HEK293 (cell line): ENCODE measurements around the gene ME2.

Experiments used
- CTCF ChIA-PET: fragments of 350-600 bp; formaldehyde crosslinking; extraction: SDS; loops from one replicate; lab custom pipeline; 2021; ENCODE audit warnings: antibody characterized with exemption; lab: Yijun Ruan, JAX
- POLR2A ChIA-PET: fragments of 300-600 bp; formaldehyde crosslinking; extraction: SDS; loops from one replicate; lab custom pipeline; 2020; ENCODE audit warnings: antibody characterized with exemption, inconsistent platforms; lab: Yijun Ruan, JAX
- H3K27ac ChIP-seq: fragments of 200-500 bp; sonication (Bioruptor generic); 2 replicates; pipeline ENCODE4 v1.5.1; 2014; ENCODE audit warnings: low read depth, low read length, control low read depth, inconsistent platforms; ENCODE audit errors: extremely low read depth
- H3K36me3 ChIP-seq, 2 experiments: fragments of 200-500 bp in 1 of 2; sonication (Bioruptor generic) in 1 of 2; 1 replicate in 1 of 2; 2 replicates in 1 of 2; pipeline ENCODE4 v1.5.1; 2014 to 2017; ENCODE audit warnings: inconsistent platforms in 2 of 2, low read length in 2 of 2; ENCODE audit not compliant: control insufficient read depth in 2 of 2, insufficient read depth in 1 of 2
- H3K4me1 ChIP-seq: fragments of 200-500 bp; sonication (Bioruptor generic); 2 replicates; pipeline ENCODE4 v1.5.1; 2014; ENCODE audit warnings: mild to moderate bottlenecking, low read length, inconsistent platforms; ENCODE audit not compliant: control insufficient read depth, insufficient read depth
- H3K4me3 ChIP-seq: 2 replicates; pipeline ENCODE4 v1.5.1; 2011; ENCODE audit warnings: low read depth, mild to moderate bottlenecking, control low read depth, low read length, moderate library complexity
- H3K9me3 ChIP-seq: fragments of 200-500 bp; sonication (Bioruptor generic); 2 replicates; pipeline ENCODE4 v1.5.1; 2014; ENCODE audit warnings: low read depth, low read length, inconsistent platforms; ENCODE audit not compliant: control insufficient read depth, insufficient read depth
- BCL11B ChIP-seq: fragments of 450-650 bp; formaldehyde crosslinking; IDR thresholded peaks from 2 replicates; pipeline ENCODE4 v1.5.1; 2016; ENCODE audit warnings: low read depth, missing biosample characterization, missing genetic modification characterization
- CTCF ChIP-seq: fragments of 450-650 bp; formaldehyde crosslinking; IDR thresholded peaks from 2 replicates; pipeline ENCODE4 v1.5.1; 2016; ENCODE audit warnings: missing biosample characterization, missing genetic modification characterization
- FEZF1 ChIP-seq: fragments of 450-650 bp; formaldehyde crosslinking; IDR thresholded peaks from 2 replicates; pipeline ENCODE4 v1.5.1; 2016; ENCODE audit warnings: missing biosample characterization, missing genetic modification characterization
- MEIS1 ChIP-seq: sonication (generic); formaldehyde crosslinking; IDR thresholded peaks from 2 replicates; pipeline ENCODE4 v1.8.1; 2022; ENCODE audit warnings: missing genetic modification reagents, mild to moderate bottlenecking, borderline replicate concordance
- OVOL3 ChIP-seq: fragments of 450-650 bp; formaldehyde crosslinking; IDR thresholded peaks from 2 replicates; pipeline ENCODE4 v1.5.1; 2016; ENCODE audit warnings: missing biosample characterization, missing genetic modification characterization
- SCRT2 ChIP-seq: fragments of 450-650 bp; formaldehyde crosslinking; IDR thresholded peaks from 2 replicates; pipeline ENCODE4 v1.5.1; 2016; ENCODE audit warnings: missing biosample characterization, missing genetic modification characterization
- ZBTB10 ChIP-seq: fragments of 450-650 bp; formaldehyde crosslinking; IDR thresholded peaks from 2 replicates; pipeline ENCODE4 v1.5.1; 2016; ENCODE audit warnings: missing biosample characterization, missing genetic modification characterization
- ZBTB17 ChIP-seq: fragments of 450-650 bp; formaldehyde crosslinking; IDR thresholded peaks from 2 replicates; pipeline ENCODE4 v1.5.1; 2016; ENCODE audit warnings: missing biosample characterization, missing genetic modification characterization
- ZNF16 ChIP-seq: fragments of 450-650 bp; formaldehyde crosslinking; IDR thresholded peaks from 2 replicates; pipeline ENCODE4 v1.5.1; 2016; ENCODE audit warnings: low read depth, missing biosample characterization, missing genetic modification characterization
- ZNF26 ChIP-seq: fragments of 450-650 bp; formaldehyde crosslinking; IDR thresholded peaks from 2 replicates; pipeline ENCODE4 v1.5.1; 2016; ENCODE audit warnings: missing biosample characterization, missing genetic modification characterization
- ZNF391 ChIP-seq: fragments of 450-650 bp; formaldehyde crosslinking; IDR thresholded peaks from 2 replicates; pipeline ENCODE4 v1.5.1; 2016; ENCODE audit warnings: low read depth, missing biosample characterization, missing genetic modification characterization, borderline replicate concordance
- ZNF626 ChIP-seq: fragments of 450-650 bp; sonication (Bioruptor Pico); formaldehyde crosslinking; IDR thresholded peaks from 2 replicates; pipeline ENCODE4 v1.5.1; 2018; ENCODE audit warnings: missing biosample characterization, missing genetic modification characterization, inconsistent platforms
- ZNF654 ChIP-seq: fragments of 450-650 bp; formaldehyde crosslinking; IDR thresholded peaks from 2 replicates; pipeline ENCODE4 v1.5.1; 2016; ENCODE audit warnings: low read depth, missing biosample characterization, missing genetic modification characterization
- ZNF692 ChIP-seq: fragments of 450-650 bp; formaldehyde crosslinking; IDR thresholded peaks from 2 replicates; pipeline ENCODE4 v1.5.1; 2016; ENCODE audit warnings: missing biosample characterization, missing genetic modification characterization
- ZNF704 ChIP-seq: fragments of 450-650 bp; formaldehyde crosslinking; IDR thresholded peaks from 2 replicates; pipeline ENCODE4 v1.5.1; 2016; ENCODE audit warnings: missing biosample characterization, missing genetic modification characterization
- ZSCAN4 ChIP-seq: fragments of 450-650 bp; formaldehyde crosslinking; IDR thresholded peaks from 2 replicates; pipeline ENCODE4 v1.5.1; 2017; ENCODE audit warnings: missing biosample characterization, missing genetic modification characterization

The ME2 gene

GRCh38 chr18:50866765-50867164, 12.2 kb upstream of the ME2 start:
- H3K9me3 ChIP-seq = no peaks in the 10 kb centered on the region
- H3K4me3 ChIP-seq = no peak overlapping the region
- H3K27ac ChIP-seq = no peak overlapping the region
- peaks cover 7% of the 10 kb centered on the region for H3K4me1 ChIP-seq
- ChIA-PET CTCF (interaction anchor here (0.7 to 1.7 kb wide), 16 partner anchors 10 to 455 kb away, joined by 3 to 12 read pairs (median 4); no protein-coding TSS in a partner anchor), POLR2A (interaction anchor here (1.0 kb wide), 1 partner anchor 12 kb away, joined by 4 read pairs; the partner anchor contains the start of gene ME2)
- TF ChIP-seq ZSCAN4 (tag by site-specific recombination) (no peak), OVOL3 (tag by site-specific recombination) (no peak), CTCF (tag by site-specific recombination) (no peak), ZNF704 (no peak), ZNF654 (tag by site-specific recombination) (peak; percentile 56), MEIS1 (CRISPR knock-in tag) (no peak), ZNF26 (tag by site-specific recombination) (no peak), SCRT2 (peak; percentile 87)
- no peaks in the 10 kb centered on the region for H3K36me3 ChIP-seq

GRCh38 chr18:50869150-50869549, 9.8 kb upstream of the ME2 start:
- no peaks in the 10 kb centered on the region for H3K9me3 ChIP-seq
- H3K36me3 ChIP-seq = no peaks in the 10 kb centered on the region
- H3K4me3 ChIP-seq = no peak overlapping the region
- ChIA-PET POLR2A (interaction anchor here (0.7 to 3.2 kb wide), 3 partner anchors 10 to 159 kb away, joined by 3 to 47 read pairs (median 4); partner anchors contain the start of gene ME2), CTCF (interaction anchor here (0.6 to 1.0 kb wide), 4 partner anchors 9 to 853 kb away, joined by 3 to 4 read pairs (median 3); partner anchors contain the start of genes ME2 and MRO)
- TF ChIP-seq ZNF692 = no peak
- TF ChIP-seq ZBTB17 (tag by site-specific recombination) = peak; percentile 60; the same call in 1 of the 2 replicates
- peak overlapping the region; percentile 39; the same call in 1 of the 2 replicates for H3K27ac ChIP-seq
- peaks cover 5% of the 10 kb centered on the region; the same call in 1 of the 2 replicates for H3K4me1 ChIP-seq

- H3K9me3 ChIP-seq = no peaks in the 10 kb centered on the region
- H3K36me3 ChIP-seq = no peaks in the 10 kb centered on the region
- H3K4me1 ChIP-seq = peaks cover 5% of the 10 kb centered on the region; the same call in 1 of the 2 replicates
- H3K27ac ChIP-seq = no peak overlapping the region
- ChIA-PET CTCF (interaction anchor here (0.6 to 0.9 kb wide), 4 partner anchors 50 to 227 kb away, joined by 3 to 4 read pairs (median 3); no protein-coding TSS in a partner anchor), POLR2A (interaction anchor here (0.6 to 3.2 kb wide), 8 partner anchors 9 to 565 kb away, joined by 3 to 47 read pairs (median 4); partner anchors contain the start of genes ELAC1, ME2 and SMAD4)
- H3K4me3 ChIP-seq = no peak overlapping the region
- TF ChIP-seq BCL11B (tag by site-specific recombination) = 0 out of 2 replicates have a peak, but pooled peaks have one; percentile 8
- no peak for TF ChIP-seq ZNF626
- TF ChIP-seq FEZF1 = peak; percentile 50; the same call in 1 of the 2 replicates
- TF ChIP-seq ZNF16 (tag by site-specific recombination) = no peak
- 0 out of 2 replicates have a peak, but pooled peaks have one; percentile 21 for TF ChIP-seq ZBTB10 (tag by site-specific recombination)
- TF ChIP-seq ZNF391 = 0 out of 2 replicates have a peak, but pooled peaks have one; percentile 43
- no peak for TF ChIP-seq ZNF704
These were observed 8.6 kb upstream of the ME2 start for GRCh38 chr18:50870138-50870845.
